Activated CD8-positive, alpha-beta T cell treated with anti-CD3 and anti-CD28 coated beads, Interleukin-2, amount 10 ng/mL, durations not matched to agents 7 days and 5 days (primary cell): ENCODE data around the gene CLDN6. TPM values are rescaled to one million over a fixed set of nuclear protein-coding genes. Genes with fewer than 3 reads are reported as not detected.
A peak's percentile ranks its signal among the peaks of the same experiment; 100 is the strongest.

Experiments used
- ATAC-seq: fragments of 150-1000 bp; cut with Tn5 transposase; one replicate; pipeline ENCODE4 v1.10.0; 2021; ENCODE audit warnings: moderate library complexity
- CTCF ChIA-PET: fragments of 350-600 bp; sonication (Branson Sonifier 250); formaldehyde crosslinking; loops from one replicate; lab custom pipeline; 2021; ENCODE audit warnings: antibody characterized with exemption; lab: Charles Lee
- POLR2A ChIA-PET: fragments of 350-600 bp; sonication (Branson Sonifier 250); formaldehyde crosslinking; loops from one replicate; lab custom pipeline; 2021; ENCODE audit warnings: antibody characterized with exemption; lab: Charles Lee
- DNase-seq: peaks from one replicate; pipeline ENCODE4 v3.0.0-alpha.2; 2020
- H3K27ac Mint-ChIP-seq: one replicate; pipeline ENCODE4 v1.8.0; 2021; ENCODE audit warnings: mild to moderate bottlenecking, mixed read lengths
- H3K27me3 Mint-ChIP-seq: one replicate; pipeline ENCODE4 v1.8.0; 2021; ENCODE audit warnings: low read depth, mixed read lengths
- H3K36me3 Mint-ChIP-seq: one replicate; pipeline ENCODE4 v1.8.0; 2021; ENCODE audit warnings: low read depth, mixed read lengths
- H3K4me1 Mint-ChIP-seq: one replicate; pipeline ENCODE4 v1.8.0; 2021; ENCODE audit warnings: low read depth, mixed read lengths
- H3K4me3 Mint-ChIP-seq: one replicate; pipeline ENCODE4 v1.8.0; 2021; ENCODE audit warnings: mild to moderate bottlenecking, mixed read lengths
- H3K9me3 Mint-ChIP-seq: one replicate; pipeline ENCODE4 v1.8.0; 2022; ENCODE audit warnings: mixed read lengths; ENCODE audit not compliant: insufficient read depth
- total RNA-seq, 2 experiments: library from RNA; stranded (reverse); gene quantifications; one replicate each; pipeline ENCODE4 v1.2.3, GENCODE V29; 2021

Gene CLDN6
- total RNA-seq, 2 experiments from 2014 or later = not detected

DNA sequence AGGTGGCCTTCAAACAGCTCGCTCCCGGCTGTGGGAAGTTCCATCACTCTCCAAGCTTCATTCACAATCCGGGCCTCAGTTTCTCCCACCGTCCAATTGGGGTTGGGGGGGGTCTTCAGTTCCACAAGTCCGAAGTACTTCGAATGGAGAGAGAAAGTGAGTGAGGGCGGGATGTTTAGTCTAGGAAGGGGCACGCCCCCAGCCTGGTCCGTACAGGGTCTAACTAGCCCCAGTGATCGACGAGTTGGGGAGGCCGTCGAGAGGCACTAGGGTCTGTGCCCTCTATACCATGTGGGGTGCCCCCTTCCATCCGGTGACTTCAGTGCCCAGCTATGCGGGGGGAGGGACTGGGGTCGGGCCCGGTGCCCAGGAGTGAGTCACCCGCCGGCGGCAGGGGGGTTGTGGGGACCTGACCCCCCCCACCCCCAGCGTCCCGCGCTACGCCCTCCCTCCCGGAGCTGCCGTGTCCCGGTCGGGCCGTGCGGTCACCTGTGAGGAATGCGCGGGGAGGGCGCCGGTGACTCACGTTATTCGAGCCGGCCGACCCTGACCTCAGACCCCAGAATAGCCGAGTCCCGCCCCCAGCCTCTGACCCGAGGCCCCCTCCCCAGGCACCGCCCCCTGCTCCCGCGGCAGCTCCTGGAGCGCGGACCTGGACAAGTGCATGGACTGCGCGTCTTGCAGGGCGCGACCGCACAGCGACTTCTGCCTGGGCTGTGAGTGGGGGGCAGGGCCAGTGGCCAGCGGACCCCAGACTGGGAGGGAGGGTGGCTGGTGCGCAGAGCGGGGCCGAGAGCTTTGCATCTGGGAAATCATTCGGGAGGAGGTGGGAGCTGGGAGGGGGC is 2.8 kb upstream of the CLDN6 start:
- ATAC-seq (peak; percentile 10), DNase-seq (peak; percentile 52)
- peaks cover 13% of the 10 kb centered on the region for H3K27me3 Mint-ChIP-seq
- peaks cover 11% of the 10 kb centered on the region for H3K36me3 Mint-ChIP-seq
- POLR2A ChIA-PET = interaction anchor here (0.8 to 4.8 kb wide), 3 partner anchors 10 to 41 kb away, joined by 4 to 20 read pairs (median 4); partner anchors contain the start of gene PKMYT1
- peak overlapping the region; percentile 85 for H3K4me3 Mint-ChIP-seq
- CTCF ChIA-PET = interaction anchor here (1.0 to 7.2 kb wide), 7 partner anchors 11 to 109 kb away, joined by 3 to 105 read pairs (median 7); partner anchors contain the start of gene PAQR4
- peak overlapping the region; percentile 94 for H3K27ac Mint-ChIP-seq
- no peaks in the 10 kb centered on the region for H3K9me3 Mint-ChIP-seq
- peaks cover 53% of the 10 kb centered on the region for H3K4me1 Mint-ChIP-seq

DNA sequence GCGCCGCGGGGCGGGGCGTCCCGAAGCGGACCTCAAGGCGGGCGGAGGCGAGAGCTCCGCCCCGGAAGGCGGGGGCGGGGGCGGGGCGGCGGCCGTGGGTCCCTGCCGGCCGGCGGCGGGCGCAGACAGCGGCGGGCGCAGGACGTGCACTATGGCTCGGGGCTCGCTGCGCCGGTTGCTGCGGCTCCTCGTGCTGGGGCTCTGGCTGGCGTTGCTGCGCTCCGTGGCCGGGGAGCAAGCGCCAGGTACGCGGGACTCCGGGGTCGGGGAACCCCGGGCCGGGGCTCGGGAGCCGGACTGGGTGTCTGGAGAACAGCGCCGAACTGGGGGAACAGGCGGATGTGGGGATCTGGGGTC is 2.2 kb upstream of the CLDN6 start, which contains the start of gene TNFRSF12A:
Gene TNFRSF12A (plus strand): TSS at position 122 of the 357 bp plus-strand sequence. CDS start 30 bp downstream, at position 152.
- H3K36me3 Mint-ChIP-seq = peaks cover 7% of the 10 kb centered on the region
- peak within 1 kb of the TSS; percentile 94 for H3K27ac Mint-ChIP-seq
- peaks cover 13% of the 10 kb centered on the region for H3K27me3 Mint-ChIP-seq
- peak within 1 kb of the TSS; percentile 85 for H3K4me3 Mint-ChIP-seq
- CTCF ChIA-PET = interaction anchor here (1.2 to 7.2 kb wide), 5 partner anchors 11 to 38 kb away, joined by 3 to 105 read pairs (median 14); no protein-coding TSS in a partner anchor
- H3K9me3 Mint-ChIP-seq = no peaks in the 10 kb centered on the region
- DNase-seq (peak; percentile 78), ATAC-seq (peak; percentile 45)
- peaks cover 48% of the 10 kb centered on the region for H3K4me1 Mint-ChIP-seq
- POLR2A ChIA-PET = interaction anchor here (0.8 to 4.8 kb wide), 4 partner anchors 10 to 40 kb away, joined by 4 to 20 read pairs (median 4); partner anchors contain the start of gene PKMYT1

DNA sequence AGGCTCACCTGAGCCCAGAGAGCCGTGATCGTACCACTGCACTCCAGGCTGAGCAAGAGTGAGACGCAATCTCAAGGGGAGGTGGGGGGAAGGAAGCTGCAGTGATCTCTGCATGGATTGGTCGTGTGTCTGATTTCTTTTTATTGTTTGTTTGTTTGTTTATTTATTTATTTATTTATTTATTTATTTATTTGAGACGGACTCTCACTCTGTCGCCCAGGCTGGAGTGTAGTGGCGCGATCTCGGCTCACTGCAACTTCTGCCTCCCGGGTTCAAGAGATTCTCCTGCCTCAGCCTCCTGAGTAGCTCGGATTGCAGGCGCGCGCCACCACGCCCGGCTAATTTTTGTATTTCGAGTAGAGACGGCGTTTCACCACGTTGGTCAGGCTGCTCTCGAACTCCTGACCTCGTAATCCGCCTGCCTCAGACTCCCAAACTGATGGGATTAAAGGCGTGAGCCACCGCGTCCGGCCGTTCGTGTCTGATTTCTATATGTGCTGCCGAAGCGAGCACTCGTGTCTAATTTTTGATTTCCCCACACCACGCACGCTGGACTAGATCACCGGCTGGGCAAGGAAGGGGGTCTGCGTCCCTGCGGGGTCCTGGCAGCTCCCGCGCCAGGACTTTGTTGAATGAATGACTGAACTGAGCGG is 1.7 kb upstream of the CLDN6 start:
- ATAC-seq = no peak
- peak overlapping the region; percentile 57 for H3K27ac Mint-ChIP-seq
- CTCF ChIA-PET = interaction anchor here (0.7 to 7.2 kb wide), 5 partner anchors 12 to 278 kb away, joined by 3 to 105 read pairs (median 14); no protein-coding TSS in a partner anchor
- peaks cover 46% of the 10 kb centered on the region for H3K4me1 Mint-ChIP-seq
- H3K4me3 Mint-ChIP-seq = peak overlapping the region; percentile 85
- peaks cover 13% of the 10 kb centered on the region for H3K27me3 Mint-ChIP-seq
- POLR2A ChIA-PET = interaction anchor here (0.8 to 4.8 kb wide), 4 partner anchors 9 to 40 kb away, joined by 4 to 20 read pairs (median 4); partner anchors contain the start of gene PKMYT1
- no peaks in the 10 kb centered on the region for H3K9me3 Mint-ChIP-seq
- DNase-seq = no peak
- peaks cover 7% of the 10 kb centered on the region for H3K36me3 Mint-ChIP-seq

DNA sequence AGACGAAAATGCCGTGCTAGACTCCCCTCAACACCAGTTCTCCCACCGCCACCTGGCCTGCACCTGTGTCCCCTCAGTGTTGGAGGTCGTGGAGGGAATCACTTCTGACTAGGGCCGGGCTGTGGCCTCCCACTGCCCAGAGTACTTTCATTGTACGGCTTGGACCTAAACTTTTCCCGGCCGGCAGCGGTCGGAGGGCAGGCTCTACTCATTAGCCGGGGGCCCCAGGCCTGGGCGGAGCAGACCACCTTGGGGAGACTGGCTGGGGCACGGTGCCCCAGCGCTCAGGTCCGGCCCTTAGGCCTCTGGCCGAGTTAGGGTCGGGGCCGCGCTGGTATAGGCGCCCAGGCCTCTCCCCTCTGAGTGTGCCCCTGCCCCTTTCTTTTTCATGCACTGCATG is 639 bp downstream of the CLDN6 start:
- peaks cover 24% of the 10 kb centered on the region for H3K27me3 Mint-ChIP-seq
- CTCF ChIA-PET = interaction anchor here (1.0 to 7.2 kb wide), 2 partner anchors 13 to 14 kb away, joined by 3 to 105 read pairs; no protein-coding TSS in a partner anchor
- H3K9me3 Mint-ChIP-seq = no peaks in the 10 kb centered on the region
- H3K4me3 Mint-ChIP-seq = no peak overlapping the region
- DNase-seq (no peak), ATAC-seq (no peak)
- no peak overlapping the region for H3K27ac Mint-ChIP-seq
- peaks cover 28% of the 10 kb centered on the region for H3K4me1 Mint-ChIP-seq
- POLR2A ChIA-PET = no interaction called here
- H3K36me3 Mint-ChIP-seq = peaks cover under 1% of the 10 kb centered on the region

DNA sequence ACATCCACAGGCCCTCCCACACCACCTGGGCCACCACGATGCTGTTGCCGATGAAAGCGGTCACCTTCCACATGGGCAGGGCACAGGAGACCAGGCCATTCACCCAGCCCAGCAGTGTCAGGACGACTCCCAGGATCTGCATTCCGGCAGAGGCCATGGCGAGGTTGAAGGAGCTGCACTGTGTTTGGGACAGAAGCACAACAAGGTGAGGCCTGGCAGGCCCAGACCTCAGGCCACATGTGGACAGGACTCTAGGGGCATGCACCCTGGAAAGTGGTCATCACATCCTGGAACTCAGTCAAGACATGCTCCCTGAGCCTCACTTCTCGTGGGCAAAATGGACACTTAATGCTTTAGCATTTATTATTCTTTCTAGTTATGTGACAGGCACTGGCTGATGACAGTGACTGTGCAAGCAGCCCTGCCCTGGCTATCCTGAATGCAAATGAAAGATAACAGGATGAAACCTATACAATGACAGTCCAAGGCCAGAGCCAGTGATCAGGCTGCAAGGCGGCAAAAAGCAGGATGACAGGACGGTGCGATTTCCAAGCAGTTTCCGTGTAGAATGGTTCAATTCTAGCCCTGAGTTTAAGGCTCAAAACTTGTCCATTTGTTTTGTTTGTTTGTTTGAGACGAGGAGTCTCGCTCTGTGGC is 2.0 kb downstream of the CLDN6 start:
- ATAC-seq (no peak), DNase-seq (no peak)
- Mint-ChIP-seq H3K4me1 (peaks cover 16% of the 10 kb centered on the region), H3K9me3 (no peaks in the 10 kb centered on the region), H3K27ac (no peak overlapping the region), H3K4me3 (no peak overlapping the region), H3K27me3 (peaks cover 28% of the 10 kb centered on the region), H3K36me3 (no peaks in the 10 kb centered on the region)
- POLR2A ChIA-PET = no interaction called here
- CTCF ChIA-PET = no interaction called here

DNA sequence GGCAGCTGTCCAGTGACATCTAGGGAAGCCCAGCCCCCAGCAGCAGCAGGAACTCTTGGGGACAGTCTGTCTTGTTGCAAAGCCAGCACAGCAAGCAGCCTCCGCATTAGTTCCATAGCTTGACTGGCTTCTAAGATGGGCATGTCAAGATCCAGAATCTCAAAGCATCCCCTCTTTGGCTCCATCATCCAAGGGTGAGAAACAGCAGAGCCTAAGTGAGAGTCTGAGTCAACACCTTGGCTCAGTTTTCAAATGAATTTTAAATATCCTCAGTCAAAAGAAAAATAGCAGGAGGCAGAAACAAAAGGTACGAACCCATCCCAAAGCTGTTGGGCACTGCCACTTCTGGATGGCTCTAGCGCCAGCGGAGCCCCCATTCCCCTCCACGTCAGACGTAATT is 3.0 kb downstream of the CLDN6 start:
- no peaks in the 10 kb centered on the region for H3K9me3 Mint-ChIP-seq
- POLR2A ChIA-PET = no interaction called here
- no peak overlapping the region for H3K27ac Mint-ChIP-seq
- H3K27me3 Mint-ChIP-seq = peaks cover 28% of the 10 kb centered on the region
- no peak for DNase-seq
- no peak overlapping the region for H3K4me3 Mint-ChIP-seq
- no peaks in the 10 kb centered on the region for H3K36me3 Mint-ChIP-seq
- no peak for ATAC-seq
- CTCF ChIA-PET = interaction anchor here (0.7 to 0.9 kb wide), 3 partner anchors 11 to 334 kb away, joined by 3 read pairs; no protein-coding TSS in a partner anchor
- H3K4me1 Mint-ChIP-seq = peaks cover 11% of the 10 kb centered on the region

DNA sequence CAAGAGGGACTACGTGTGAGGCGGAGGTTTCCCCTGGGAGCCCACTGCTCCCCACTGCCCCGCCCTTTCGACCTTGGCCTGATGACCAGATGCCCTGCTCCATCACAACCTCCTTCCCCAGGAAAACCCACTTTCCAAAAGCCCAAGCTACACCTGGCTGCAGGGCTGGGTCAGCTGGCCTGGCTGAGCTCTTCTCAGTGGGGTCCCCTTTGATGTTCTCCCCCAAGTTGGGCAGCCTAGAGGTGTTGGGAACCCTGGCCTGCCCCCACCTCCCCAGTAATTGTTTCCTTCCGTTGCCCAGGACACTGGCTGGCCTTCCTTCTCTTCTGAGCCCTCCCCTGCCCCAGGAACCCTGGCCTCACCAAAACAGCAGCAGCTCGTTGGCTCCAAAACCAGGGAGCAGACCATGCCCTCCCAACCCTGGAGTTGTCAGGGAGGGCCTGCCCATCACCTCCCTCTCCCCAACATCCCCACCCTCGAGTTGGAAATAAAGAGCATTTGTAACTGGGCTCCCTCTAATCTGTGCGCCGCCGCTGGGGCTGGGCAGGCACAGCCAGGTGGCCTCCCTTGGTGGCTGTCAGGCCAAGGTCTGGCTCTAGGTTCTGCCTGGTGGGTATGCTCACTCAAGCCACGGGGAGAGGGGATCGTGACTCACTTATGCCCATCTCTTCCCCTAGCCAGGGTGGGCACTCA is 3.8 kb downstream of the CLDN6 start:
- POLR2A ChIA-PET = no interaction called here

DNA sequence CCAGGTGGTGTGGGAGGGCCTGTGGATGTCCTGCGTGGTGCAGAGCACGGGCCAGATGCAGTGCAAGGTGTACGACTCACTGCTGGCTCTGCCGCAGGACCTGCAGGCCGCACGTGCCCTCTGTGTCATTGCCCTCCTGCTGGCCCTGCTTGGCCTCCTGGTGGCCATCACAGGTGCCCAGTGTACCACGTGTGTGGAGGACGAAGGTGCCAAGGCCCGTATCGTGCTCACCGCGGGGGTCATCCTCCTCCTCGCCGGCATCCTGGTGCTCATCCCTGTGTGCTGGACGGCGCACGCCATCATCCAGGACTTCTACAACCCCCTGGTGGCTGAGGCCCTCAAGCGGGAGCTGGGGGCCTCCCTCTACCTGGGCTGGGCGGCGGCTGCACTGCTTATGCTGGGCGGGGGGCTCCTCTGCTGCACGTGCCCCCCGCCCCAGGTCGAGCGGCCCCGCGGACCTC is 4.5 kb downstream of the CLDN6 start:
- no peaks in the 10 kb centered on the region for H3K36me3 Mint-ChIP-seq
- peaks cover 10% of the 10 kb centered on the region for H3K4me1 Mint-ChIP-seq
- H3K4me3 Mint-ChIP-seq = no peak overlapping the region
- POLR2A ChIA-PET = no interaction called here
- ATAC-seq = no peak
- no peak overlapping the region for H3K27ac Mint-ChIP-seq
- H3K27me3 Mint-ChIP-seq = peaks cover 23% of the 10 kb centered on the region
- DNase-seq = no peak
- H3K9me3 Mint-ChIP-seq = no peaks in the 10 kb centered on the region
- CTCF ChIA-PET = no interaction called here

More for the DNA sequence above, 3.8 kb downstream of the CLDN6 start:
- Mint-ChIP-seq H3K36me3 (no peaks in the 10 kb centered on the region), H3K9me3 (no peaks in the 10 kb centered on the region), H3K27me3 (peaks cover 27% of the 10 kb centered on the region), H3K4me1 (peaks cover 8% of the 10 kb centered on the region), H3K27ac (no peak overlapping the region), H3K4me3 (no peak overlapping the region)
- no peak for ATAC-seq
- no peak for DNase-seq
- CTCF ChIA-PET = interaction anchor here (0.9 kb wide), 1 partner anchor 10 kb away, joined by 3 read pairs; no protein-coding TSS in a partner anchor

DNA sequence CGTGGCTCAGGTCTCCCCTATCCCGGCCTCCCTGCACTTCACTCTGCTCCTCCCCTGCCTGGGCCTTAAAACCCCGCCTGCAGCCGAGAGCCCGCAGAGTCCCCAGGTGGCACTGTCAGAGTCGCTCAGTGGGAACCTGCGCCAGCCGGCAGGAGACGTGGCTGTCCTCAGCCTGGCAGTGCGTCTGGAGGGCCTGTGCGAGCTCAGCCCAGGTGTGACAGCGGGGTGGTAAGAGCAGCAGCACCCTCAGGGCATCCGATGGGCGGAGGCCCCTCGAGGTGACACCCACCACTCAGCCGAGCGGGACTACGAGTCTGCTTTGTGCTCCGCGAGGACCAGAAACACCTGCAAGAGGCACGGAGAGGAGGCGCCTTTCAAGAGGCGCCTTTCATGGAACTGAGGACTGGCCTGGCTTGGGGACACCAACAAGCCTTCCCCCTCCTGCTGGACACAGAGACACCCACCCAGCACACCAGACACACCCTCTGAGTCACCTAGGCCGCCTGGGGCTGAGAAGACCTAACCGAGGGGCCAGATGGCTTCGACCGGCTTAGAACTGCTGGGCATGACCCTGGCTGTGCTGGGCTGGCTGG is 5.1 kb downstream of the CLDN6 start, which contains the start of gene CLDN9:
Gene CLDN9 (plus strand): TSS at position 96 of the 593 bp plus-strand sequence. CDS start 440 bp downstream, at position 536.
- Mint-ChIP-seq H3K36me3 (no peaks in the 10 kb centered on the region), H3K27me3 (peaks cover 22% of the 10 kb centered on the region), H3K4me1 (peaks cover 11% of the 10 kb centered on the region), H3K9me3 (no peaks in the 10 kb centered on the region), H3K27ac (no peak within 1 kb of the TSS), H3K4me3 (no peak within 1 kb of the TSS)
- DNase-seq (no peak), ATAC-seq (peak; percentile 34)
- CTCF ChIA-PET = interaction anchor here (1.2 to 1.4 kb wide), 2 partner anchors 15 to 19 kb away, joined by 5 read pairs; no protein-coding TSS in a partner anchor
- POLR2A ChIA-PET = no interaction called here

DNA sequence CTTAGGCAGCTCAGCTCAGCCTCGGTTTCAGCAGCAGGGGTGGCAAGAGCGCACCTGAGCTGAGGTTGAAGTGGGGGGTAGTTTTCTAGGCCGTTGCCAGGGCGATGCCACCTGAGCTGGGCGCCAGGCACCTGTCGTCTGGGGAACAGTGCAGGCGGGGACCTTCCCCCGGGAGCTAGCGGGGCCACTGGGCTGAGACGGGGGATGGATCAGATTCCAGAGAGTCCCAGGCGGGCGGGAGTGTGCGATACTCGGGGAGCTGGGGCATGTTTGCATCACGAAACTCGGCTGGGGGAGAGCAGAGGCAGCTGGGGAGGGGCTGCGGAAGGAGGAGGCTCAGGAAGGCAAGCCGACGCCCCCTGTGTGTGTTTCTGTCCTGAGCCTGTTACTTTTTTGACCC is 5.7 kb downstream of the CLDN6 start:
- no peak for DNase-seq
- H3K27ac Mint-ChIP-seq = no peak overlapping the region
- ChIA-PET POLR2A (no interaction called here), CTCF (interaction anchor here (1.2 to 1.4 kb wide), 2 partner anchors 16 to 20 kb away, joined by 5 read pairs; no protein-coding TSS in a partner anchor)
- no peak for ATAC-seq
- no peak overlapping the region for H3K4me3 Mint-ChIP-seq
- no peaks in the 10 kb centered on the region for H3K36me3 Mint-ChIP-seq
- no peaks in the 10 kb centered on the region for H3K9me3 Mint-ChIP-seq
- H3K4me1 Mint-ChIP-seq = peaks cover 17% of the 10 kb centered on the region
- peaks cover 21% of the 10 kb centered on the region for H3K27me3 Mint-ChIP-seq
